Measurements from ENCODE around the gene TTLL10.

The TTLL10 gene

DNA sequence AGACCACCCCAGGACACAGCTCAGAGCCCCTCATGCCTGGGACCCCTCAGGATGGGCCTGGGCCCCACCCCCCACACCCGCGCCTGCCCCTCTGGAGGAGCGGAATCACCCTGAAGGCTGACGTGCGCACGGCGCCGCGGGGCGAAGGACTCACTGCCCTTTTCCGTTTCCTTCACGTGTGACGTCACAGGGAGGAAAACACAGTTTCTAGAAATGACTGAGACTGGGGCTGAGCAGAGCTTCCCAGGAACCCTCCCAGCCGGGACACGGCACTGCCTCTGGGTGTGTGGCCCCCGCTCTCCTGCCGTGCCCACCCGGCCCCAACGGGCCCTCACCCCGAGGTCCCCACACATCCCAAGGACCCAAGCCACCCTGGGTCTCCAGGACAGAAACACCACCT lies 45.7 kb downstream of the TTLL10 start:
- in situ Hi-C loops (cut with MboI; ENCODE audit: low sequenced_read_pairs, unreplicated experiment): no loop called here
- no peak for DNase-seq (ENCODE audit: low spot score)

DNA sequence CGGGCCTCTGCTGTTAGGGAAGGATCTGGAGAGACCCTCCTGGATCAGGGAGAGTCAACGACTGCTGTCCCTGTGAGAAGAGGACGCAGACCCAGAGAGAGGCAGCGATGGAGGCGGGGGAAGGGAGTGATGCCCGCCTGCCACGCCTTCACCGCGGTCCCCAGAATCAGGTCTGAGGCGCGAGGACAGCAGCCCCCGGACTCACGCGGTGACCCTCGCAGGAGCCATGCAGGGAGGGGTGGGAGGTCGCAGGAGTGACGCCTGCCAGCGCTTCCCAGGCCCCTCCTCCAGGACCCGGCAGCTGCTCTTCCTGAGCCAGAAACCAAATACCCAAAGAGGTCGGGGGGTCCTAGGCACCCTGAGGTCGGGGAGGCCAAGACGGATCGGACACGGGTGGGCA lies 46.5 kb downstream of the TTLL10 start:
- TF ChIP-seq, protein P1, sequence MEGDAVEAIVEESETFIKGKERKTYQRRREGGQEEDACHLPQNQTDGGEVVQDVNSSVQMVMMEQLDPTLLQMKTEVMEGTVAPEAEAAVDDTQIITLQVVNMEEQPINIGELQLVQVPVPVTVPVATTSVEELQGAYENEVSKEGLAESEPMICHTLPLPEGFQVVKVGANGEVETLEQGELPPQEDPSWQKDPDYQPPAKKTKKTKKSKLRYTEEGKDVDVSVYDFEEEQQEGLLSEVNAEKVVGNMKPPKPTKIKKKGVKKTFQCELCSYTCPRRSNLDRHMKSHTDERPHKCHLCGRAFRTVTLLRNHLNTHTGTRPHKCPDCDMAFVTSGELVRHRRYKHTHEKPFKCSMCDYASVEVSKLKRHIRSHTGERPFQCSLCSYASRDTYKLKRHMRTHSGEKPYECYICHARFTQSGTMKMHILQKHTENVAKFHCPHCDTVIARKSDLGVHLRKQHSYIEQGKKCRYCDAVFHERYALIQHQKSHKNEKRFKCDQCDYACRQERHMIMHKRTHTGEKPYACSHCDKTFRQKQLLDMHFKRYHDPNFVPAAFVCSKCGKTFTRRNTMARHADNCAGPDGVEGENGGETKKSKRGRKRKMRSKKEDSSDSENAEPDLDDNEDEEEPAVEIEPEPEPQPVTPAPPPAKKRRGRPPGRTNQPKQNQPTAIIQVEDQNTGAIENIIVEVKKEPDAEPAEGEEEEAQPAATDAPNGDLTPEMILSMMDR (IDR thresholded peaks at IDR 0.05; ENCODE audit: borderline replicate concordance, control extremely low read depth, extremely low read depth, insufficient read depth, missing control alignments): no peak
- DNase-seq (ENCODE audit: low spot score): no peak
- in situ Hi-C loops (cut with MboI; ENCODE audit: low sequenced_read_pairs, unreplicated experiment): no loop called here

More for the DNA sequence above, 45.7 kb downstream of the TTLL10 start:
- TF ChIP-seq, protein P1 (IDR thresholded peaks at IDR 0.05; ENCODE audit: borderline replicate concordance, control extremely low read depth, extremely low read depth, insufficient read depth, missing control alignments): no peak

DNA sequence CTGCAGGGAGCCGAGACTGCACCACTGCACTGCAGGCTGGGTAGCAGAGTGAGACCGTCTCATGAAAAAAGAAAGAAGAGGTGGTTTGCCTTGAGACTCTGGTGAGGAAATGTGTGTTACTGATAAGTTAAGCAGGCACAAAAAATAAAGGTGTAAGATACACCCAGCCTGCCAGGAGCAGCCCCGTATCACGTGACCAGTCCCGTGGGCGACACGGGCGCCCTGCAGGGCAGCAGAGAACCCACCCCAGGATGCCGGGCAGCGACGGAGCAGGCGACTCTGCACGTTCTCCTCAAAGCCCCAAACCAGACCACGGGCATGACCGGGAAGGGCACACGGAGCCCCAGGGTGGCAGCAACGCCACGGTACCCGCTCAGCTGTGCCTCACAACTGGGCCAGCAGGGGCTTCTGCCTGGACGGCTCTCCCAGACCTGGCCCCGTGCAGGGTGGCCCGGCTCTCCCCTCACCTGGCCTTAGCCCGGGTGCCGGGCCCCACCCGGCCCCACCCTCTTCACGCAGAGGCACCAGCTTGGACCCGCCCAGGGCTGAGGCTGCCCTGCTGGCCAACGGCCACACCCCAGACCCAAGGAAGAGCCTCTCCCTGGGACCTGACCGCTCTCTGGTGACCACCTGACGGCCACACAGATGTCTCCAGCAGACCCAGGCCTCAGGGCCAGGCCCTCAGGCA lies 48.4 kb downstream of the TTLL10 start:
- in situ Hi-C loops (cut with MboI; ENCODE audit: low sequenced_read_pairs, unreplicated experiment): no loop called here

DNA sequence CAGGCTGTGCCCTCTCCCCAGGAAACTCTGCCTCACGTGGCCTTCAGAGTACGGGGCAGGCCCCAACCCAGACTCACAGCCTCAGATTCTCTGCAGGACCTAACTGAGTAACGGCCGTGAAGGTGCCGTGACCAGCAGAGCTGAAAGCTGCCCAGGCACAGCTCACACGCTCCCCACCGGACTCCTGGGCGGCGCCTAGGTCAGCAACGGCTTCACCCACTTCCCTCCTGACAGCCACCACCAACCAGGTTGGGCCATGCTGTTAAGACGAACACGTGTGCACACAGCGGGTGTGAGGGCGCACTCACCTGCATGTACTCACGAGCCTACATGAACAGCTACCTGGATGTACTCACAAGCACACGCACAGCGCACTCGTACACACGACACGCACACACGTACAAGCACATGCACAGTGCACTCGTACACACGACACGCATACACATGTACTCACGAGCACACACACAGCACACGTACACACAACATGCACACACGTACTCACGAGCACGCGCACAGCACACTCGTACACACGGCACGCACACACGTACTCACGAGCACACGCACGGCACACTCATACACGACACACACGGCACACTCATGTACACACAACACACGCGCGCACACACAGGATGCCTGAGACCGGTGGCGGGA lies 49.0 kb downstream of the TTLL10 start:
- DNase-seq (ENCODE audit: low spot score): no peak
- TF ChIP-seq, protein P1 (IDR thresholded peaks at IDR 0.05; ENCODE audit: borderline replicate concordance, control extremely low read depth, extremely low read depth, insufficient read depth, missing control alignments): no peak
- in situ Hi-C loops (cut with MboI; ENCODE audit: low sequenced_read_pairs, unreplicated experiment): no loop called here

More for the DNA sequence above, 48.4 kb downstream of the TTLL10 start:
- DNase-seq (ENCODE audit: low spot score): no peak
- TF ChIP-seq, protein P1 (IDR thresholded peaks at IDR 0.05; ENCODE audit: borderline replicate concordance, control extremely low read depth, extremely low read depth, insufficient read depth, missing control alignments): no peak

DNA sequence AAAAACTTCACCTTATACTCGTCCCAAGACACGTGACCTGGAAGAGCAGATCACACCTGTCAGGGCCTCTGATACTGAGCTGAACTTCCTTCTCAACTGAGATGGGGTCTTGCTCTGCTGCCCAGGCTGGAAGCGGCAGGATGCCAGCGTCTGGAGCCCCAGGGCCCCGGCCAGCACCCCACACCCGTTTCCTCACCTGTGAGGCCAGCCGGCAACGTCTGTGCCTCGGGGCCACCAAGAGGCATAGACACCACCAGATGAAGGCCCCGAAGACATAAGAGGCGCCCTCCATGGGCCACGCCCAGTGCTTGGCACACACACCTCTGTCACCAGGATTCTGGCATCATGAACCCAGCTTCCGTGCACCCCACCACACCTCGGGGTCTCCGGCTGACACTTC lies 49.6 kb downstream of the TTLL10 start:
- DNase-seq (ENCODE audit: low spot score): no peak
- in situ Hi-C loops (cut with MboI; ENCODE audit: low sequenced_read_pairs, unreplicated experiment): no loop called here
- TF ChIP-seq, protein P1 (IDR thresholded peaks at IDR 0.05; ENCODE audit: borderline replicate concordance, control extremely low read depth, extremely low read depth, insufficient read depth, missing control alignments): no peak

DNA sequence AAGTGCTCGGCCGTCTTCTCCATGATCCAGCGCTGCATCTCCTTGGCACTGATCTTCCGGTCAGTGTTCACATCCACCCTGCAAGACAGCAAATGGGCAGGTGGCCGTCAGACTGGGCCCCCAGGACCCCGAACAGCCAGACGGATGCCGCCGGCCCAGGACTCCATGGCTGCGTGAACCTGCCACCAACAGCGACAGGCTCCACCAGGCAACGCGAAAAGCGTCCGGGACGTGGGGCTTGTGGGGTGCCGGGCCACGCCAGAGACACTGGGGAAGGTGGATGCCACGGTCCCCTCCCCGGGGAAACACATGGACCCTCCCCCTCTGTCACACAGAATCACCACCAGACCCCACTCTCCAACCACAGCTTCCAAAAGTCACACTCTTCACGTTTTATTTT lies 50.2 kb downstream of the TTLL10 start:
- no peak for DNase-seq (ENCODE audit: low spot score)
- in situ Hi-C loops (cut with MboI; ENCODE audit: low sequenced_read_pairs, unreplicated experiment): no loop called here

More for the DNA sequence above, 50.2 kb downstream of the TTLL10 start:
- TF ChIP-seq, protein P1 (IDR thresholded peaks at IDR 0.05; ENCODE audit: borderline replicate concordance, control extremely low read depth, extremely low read depth, insufficient read depth, missing control alignments): no peak

Data from GM13976 (cell line).